Stimulated activated effector memory CD8-positive, alpha-beta T cell treated with anti-CD3 and anti-CD28 coated beads, Interleukin-12 subunit alpha, Interleukin-12 subunit beta, amount 100 ng/mL, for 72 hours (primary cell): ENCODE results near the gene TP53BP1.
"Not testable (repeated sequence)": the region's sequence is repeated elsewhere in the genome, so short reads cannot be mapped to it uniquely, and the experiment has no call there.

Experiments used
- ATAC-seq: fragments of 150-1000 bp; cut with Tn5 transposase; 2 replicates; pipeline ENCODE4 v1.10.0; 2021
- DNase-seq, 2 donors: peaks; one replicate each; pipeline ENCODE4 v3.0.0; 2021 to 2022; ENCODE audit warnings: low spot score in 2 of 2
- H3K27ac Mint-ChIP-seq: one replicate; pipeline ENCODE4 v1.8.0; 2022; ENCODE audit warnings: mild to moderate bottlenecking, mixed read lengths
- H3K36me3 Mint-ChIP-seq: one replicate; pipeline ENCODE4 v1.8.0; 2022; ENCODE audit warnings: mild to moderate bottlenecking, mixed read lengths
- H3K4me1 Mint-ChIP-seq: one replicate; pipeline ENCODE4 v1.8.0; 2022; ENCODE audit warnings: mixed read lengths
- H3K4me3 Mint-ChIP-seq: one replicate; pipeline ENCODE4 v1.8.0; 2022; ENCODE audit warnings: mild to moderate bottlenecking, mixed read lengths
- H3K9me3 Mint-ChIP-seq: one replicate; pipeline ENCODE4 v1.8.0; 2022; ENCODE audit warnings: mixed read lengths

The TP53BP1 gene

DNA sequence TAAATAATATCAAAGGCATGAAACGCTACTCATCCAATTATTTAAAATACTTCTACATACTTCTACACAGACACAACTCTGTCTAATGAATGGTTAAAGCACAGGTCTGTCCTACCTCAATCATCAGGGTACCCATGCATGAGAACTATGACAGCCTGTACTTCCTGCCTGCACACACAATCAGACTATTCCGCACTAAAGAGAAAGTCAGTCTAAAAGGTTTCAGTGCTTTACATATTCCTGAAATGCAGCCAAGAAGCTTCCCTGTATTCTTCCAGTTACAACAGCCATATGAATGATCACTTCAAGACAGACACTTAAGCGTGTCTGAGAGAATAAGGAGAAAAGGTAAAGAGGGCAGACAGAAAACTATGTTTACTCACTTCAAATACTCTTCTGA lies 63.3 kb downstream of the TP53BP1 start:
- Mint-ChIP-seq H3K4me3 (no peak overlapping the region), H3K9me3 (no peaks in the 10 kb centered on the region), H3K4me1 (no peaks in the 10 kb centered on the region), H3K36me3 (peaks cover 58% of the 10 kb centered on the region), H3K27ac (no peak overlapping the region)
- DNase-seq, result no peak
- no peak for ATAC-seq

DNA sequence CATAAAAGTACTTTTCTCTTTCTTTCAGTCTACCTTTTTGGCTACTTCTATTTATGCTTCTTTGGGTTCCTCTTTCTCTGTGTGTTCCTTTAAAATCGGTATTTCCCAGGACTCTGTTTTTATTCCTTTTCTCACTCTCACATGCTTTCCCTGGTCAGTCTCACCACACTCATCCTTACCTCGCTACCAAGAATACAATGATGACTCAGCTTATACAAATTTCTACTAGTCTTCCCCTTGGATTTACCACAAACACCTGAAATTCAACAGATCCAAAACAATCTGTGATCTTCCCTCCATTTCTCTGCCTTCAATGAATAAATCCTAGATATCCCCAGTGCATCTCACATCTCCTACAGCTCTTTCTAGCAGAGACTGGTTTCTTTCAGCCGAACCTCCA lies 69.2 kb downstream of the TP53BP1 start:
- H3K9me3 Mint-ChIP-seq, result no peaks in the 10 kb centered on the region
- H3K4me3 Mint-ChIP-seq, result no peak overlapping the region
- DNase-seq (no peak), ATAC-seq (no peak)
- H3K27ac Mint-ChIP-seq, result no peak overlapping the region
- peaks cover 78% of the 10 kb centered on the region for H3K36me3 Mint-ChIP-seq
- H3K4me1 Mint-ChIP-seq, result no peaks in the 10 kb centered on the region

GRCh38 chr15:43420876-43421275 lies 72.1 kb downstream of the TP53BP1 start:
- DNase-seq (no peak), ATAC-seq (no peak)
- no peaks in the 10 kb centered on the region for H3K4me1 Mint-ChIP-seq
- H3K4me3 Mint-ChIP-seq, result no peak overlapping the region
- H3K9me3 Mint-ChIP-seq, result no peaks in the 10 kb centered on the region
- peaks cover 75% of the 10 kb centered on the region for H3K36me3 Mint-ChIP-seq
- peak overlapping the region; percentile 57 for H3K27ac Mint-ChIP-seq

DNA sequence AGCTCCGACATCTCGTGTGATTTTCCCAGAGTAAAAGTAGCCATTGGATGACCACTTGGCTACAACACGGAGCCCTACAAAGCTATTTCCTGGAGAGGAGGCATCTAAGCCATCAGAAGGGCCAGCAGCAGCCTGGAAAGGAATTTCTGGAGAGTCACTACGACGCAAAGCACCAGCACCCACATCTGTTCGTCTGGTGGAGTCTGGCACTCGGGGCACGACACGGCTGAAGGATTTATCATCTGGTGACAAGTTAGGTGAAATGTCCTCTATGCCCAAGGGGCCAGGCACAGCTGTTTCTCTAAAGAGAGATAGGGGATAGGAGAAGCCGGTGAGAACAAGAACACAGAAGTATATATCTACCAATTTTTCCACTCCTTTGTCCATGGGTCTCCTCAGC lies 72.5 kb downstream of the TP53BP1 start:
- no peaks in the 10 kb centered on the region for H3K9me3 Mint-ChIP-seq
- H3K4me3 Mint-ChIP-seq, result no peak overlapping the region
- no peak for DNase-seq
- no peaks in the 10 kb centered on the region for H3K4me1 Mint-ChIP-seq
- H3K27ac Mint-ChIP-seq, result peak overlapping the region; percentile 57
- ATAC-seq, result no peak
- peaks cover 75% of the 10 kb centered on the region for H3K36me3 Mint-ChIP-seq

GRCh38 chr15:43414196-43414595 lies 78.8 kb downstream of the TP53BP1 start:
- Mint-ChIP-seq H3K36me3 (peaks cover 86% of the 10 kb centered on the region), H3K27ac (no peak overlapping the region), H3K4me3 (no peak overlapping the region), H3K4me1 (peaks cover 6% of the 10 kb centered on the region), H3K9me3 (no peaks in the 10 kb centered on the region)
- DNase-seq, result no peak
- ATAC-seq, result no peak

DNA sequence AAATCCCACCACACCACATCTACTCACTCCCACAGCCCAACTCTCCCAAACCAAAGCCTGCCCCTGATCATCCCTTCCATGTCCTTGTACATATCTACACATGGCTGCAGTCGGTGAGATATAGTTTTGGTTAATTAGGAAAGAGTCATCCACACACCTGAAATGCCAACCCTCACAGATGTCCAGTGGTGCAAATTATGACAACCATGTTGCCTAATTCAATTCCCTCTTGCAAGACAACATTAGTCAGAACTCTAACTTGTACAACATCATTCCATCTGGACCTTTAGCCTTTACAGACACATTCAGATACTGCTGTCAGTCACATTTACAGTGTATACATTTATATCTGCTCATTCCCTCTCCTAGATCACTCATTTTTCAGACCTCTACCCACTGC lies 80.9 kb downstream of the TP53BP1 start:
- no peak for ATAC-seq
- Mint-ChIP-seq H3K9me3 (no peaks in the 10 kb centered on the region), H3K36me3 (peaks cover 86% of the 10 kb centered on the region), H3K27ac (no peak overlapping the region), H3K4me3 (no peak overlapping the region), H3K4me1 (peaks cover 6% of the 10 kb centered on the region)
- no peak for DNase-seq

GRCh38 chr15:43410572-43411214 lies 82.3 kb downstream of the TP53BP1 start:
- H3K36me3 Mint-ChIP-seq, result peaks cover 96% of the 10 kb centered on the region

DNA sequence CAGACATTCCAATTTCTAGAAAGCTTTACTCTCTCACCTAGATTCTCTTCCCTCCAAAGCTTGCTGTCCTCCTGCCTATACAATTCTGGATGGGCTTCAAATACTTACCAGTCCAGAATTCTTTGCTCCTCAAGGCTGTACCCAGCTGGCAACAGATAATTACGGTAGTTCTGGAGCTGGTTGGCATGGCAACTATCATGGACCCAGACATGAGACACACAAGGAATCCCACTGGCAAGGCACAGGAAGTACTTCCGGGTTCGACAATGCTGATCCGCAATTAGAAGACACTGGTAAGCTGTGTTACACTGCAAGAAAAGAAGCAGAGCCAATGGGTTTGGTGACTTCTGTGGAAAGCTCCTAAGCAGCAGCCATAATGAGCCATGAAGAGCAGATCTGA lies 84.2 kb downstream of the TP53BP1 start:
- ATAC-seq (no peak), DNase-seq (no peak)
- Mint-ChIP-seq H3K4me1 (peaks cover 6% of the 10 kb centered on the region), H3K36me3 (peaks cover 96% of the 10 kb centered on the region), H3K9me3 (no peaks in the 10 kb centered on the region), H3K4me3 (no peak overlapping the region), H3K27ac (no peak overlapping the region)

More at GRCh38 chr15:43410572-43411214, 82.3 kb downstream of the TP53BP1 start:
- Mint-ChIP-seq H3K4me3 (no peak overlapping the region), H3K4me1 (peaks cover 6% of the 10 kb centered on the region), H3K27ac (peak overlapping the region; percentile 39), H3K9me3 (no peaks in the 10 kb centered on the region)
- ATAC-seq (no peak), DNase-seq (no peak)

- DNase-seq (no peak), ATAC-seq (no peak)
- H3K4me3 Mint-ChIP-seq, result no peak overlapping the region
- no peak overlapping the region for H3K27ac Mint-ChIP-seq
- H3K4me1 Mint-ChIP-seq, result peaks cover under 1% of the 10 kb centered on the region
- peaks cover 93% of the 10 kb centered on the region for H3K36me3 Mint-ChIP-seq
- no peaks in the 10 kb centered on the region for H3K9me3 Mint-ChIP-seq
Observed at GRCh38 chr15:43406808-43407207, 86.1 kb downstream of the TP53BP1 start.

DNA sequence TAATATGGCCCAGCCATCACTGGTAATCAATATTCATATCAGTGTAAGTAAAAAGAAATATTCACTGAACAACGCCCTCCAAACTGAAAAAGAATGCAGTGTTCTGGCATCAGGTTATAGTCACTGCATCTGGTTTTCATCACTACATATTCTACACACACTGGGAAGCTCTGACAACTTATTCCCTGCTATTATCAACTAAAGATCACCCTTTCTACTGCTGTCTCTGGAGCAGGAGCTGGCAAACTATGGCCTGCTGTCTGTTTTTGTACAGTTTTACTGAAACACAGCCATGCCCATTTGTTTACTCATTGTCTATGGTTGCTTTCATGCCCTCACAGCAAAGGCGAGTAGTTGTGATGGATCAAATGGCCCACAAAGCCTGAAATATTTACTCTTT lies 86.8 kb downstream of the TP53BP1 start:
- Mint-ChIP-seq H3K9me3 (no peaks in the 10 kb centered on the region), H3K36me3 (peaks cover 95% of the 10 kb centered on the region), H3K4me1 (no peaks in the 10 kb centered on the region), H3K4me3 (no peak overlapping the region), H3K27ac (no peak overlapping the region)
- ATAC-seq, result no peak
- no peak for DNase-seq

GRCh38 chr15:43404130-43404529 lies 88.8 kb downstream of the TP53BP1 start:
- ATAC-seq (no peak), DNase-seq (no peak)
- Mint-ChIP-seq H3K4me3 (no peak overlapping the region), H3K4me1 (no peaks in the 10 kb centered on the region), H3K36me3 (peaks cover 96% of the 10 kb centered on the region), H3K27ac (peak overlapping the region; percentile 35), H3K9me3 (no peaks in the 10 kb centered on the region)

DNA sequence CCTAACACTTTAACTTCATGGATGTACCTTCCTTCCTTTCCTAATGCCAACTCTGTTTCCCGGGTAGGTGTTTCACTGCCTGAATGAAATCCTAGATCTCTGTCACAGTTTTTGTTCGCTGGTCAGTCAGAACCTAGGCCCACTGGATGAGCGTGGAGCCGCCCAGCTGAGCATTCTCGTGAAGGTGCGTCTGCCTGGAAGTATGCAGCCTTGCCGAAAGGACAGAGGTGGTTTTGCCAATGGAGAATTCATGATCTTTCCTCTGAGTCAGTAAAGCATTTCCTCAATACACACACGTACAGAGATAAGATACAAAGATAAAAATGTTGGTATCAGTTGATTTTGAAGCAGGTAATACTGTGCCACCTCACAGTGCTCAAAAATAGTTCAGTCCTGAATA lies 89.3 kb downstream of the TP53BP1 start:
- Mint-ChIP-seq H3K9me3 (no peaks in the 10 kb centered on the region), H3K4me1 (no peaks in the 10 kb centered on the region), H3K27ac (peak overlapping the region; percentile 35), H3K36me3 (peaks cover 96% of the 10 kb centered on the region), H3K4me3 (no peak overlapping the region)
- ATAC-seq, result no peak
- no peak for DNase-seq

- no peak for DNase-seq
- Mint-ChIP-seq H3K27ac (peak overlapping the region; percentile 12), H3K4me1 (no peaks in the 10 kb centered on the region), H3K36me3 (peaks cover 96% of the 10 kb centered on the region), H3K9me3 (no peaks in the 10 kb centered on the region), H3K4me3 (no peak overlapping the region)
- no peak for ATAC-seq
Observed at GRCh38 chr15:43402255-43402654, 90.7 kb downstream of the TP53BP1 start.

- not testable (repeated sequence) for H3K4me1 Mint-ChIP-seq, H3K27ac Mint-ChIP-seq, H3K9me3 Mint-ChIP-seq, ATAC-seq, DNase-seq, H3K4me3 Mint-ChIP-seq
- H3K36me3 Mint-ChIP-seq, result peaks cover 90% of the 10 kb centered on the region
Observed at GRCh38 chr15:43393592-43393991, 99.4 kb downstream of the TP53BP1 start.

DNA sequence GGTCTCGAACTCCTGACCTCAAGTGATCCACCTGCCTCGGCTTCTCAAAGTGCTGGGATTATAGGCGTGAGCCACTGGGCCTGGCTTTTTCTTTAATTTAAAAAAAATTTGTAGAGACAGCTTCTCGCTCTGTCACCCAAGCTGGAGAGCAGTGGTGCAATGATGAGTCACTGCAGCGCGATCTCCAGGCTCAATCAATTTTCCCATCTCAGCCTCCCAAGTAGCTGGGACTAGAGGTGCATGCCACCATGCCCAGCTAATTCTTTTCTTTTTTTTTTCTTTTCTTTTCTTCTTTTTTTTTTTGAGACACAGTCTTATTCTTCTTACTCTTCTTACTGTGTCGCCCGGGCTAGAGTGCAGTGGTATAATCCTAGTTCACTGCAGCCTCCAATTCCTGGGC lies 102.2 kb downstream of the TP53BP1 start:
- Mint-ChIP-seq H3K36me3 (peaks cover 90% of the 10 kb centered on the region), H3K4me1 (no peaks in the 10 kb centered on the region), H3K9me3 (no peaks in the 10 kb centered on the region), H3K4me3 (no peak overlapping the region), H3K27ac (peak overlapping the region; percentile 4)
- DNase-seq (no peak), ATAC-seq (no peak)

DNA sequence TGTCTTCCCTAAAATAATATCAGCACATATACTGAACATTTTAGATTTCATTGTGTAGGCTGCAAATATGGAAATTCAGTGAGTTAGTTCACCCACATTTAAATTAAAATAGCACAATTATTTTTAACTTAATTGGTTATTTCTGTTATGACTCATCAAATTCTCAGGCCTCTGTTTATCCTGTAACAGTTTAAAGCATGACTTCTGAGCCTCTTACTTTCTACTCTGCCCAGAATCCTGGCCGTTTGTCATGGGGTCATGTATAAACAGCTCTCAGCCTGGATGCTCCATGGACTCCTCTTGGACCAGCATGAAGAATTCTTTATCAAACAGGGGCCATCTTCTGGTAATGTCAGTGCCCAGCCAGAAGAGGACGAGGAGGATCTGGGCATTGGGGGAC lies 109.9 kb downstream of the TP53BP1 start:
- H3K4me1 Mint-ChIP-seq, result no peaks in the 10 kb centered on the region
- peaks cover 100% of the 10 kb centered on the region for H3K36me3 Mint-ChIP-seq
- no peak overlapping the region for H3K4me3 Mint-ChIP-seq
- H3K9me3 Mint-ChIP-seq, result no peaks in the 10 kb centered on the region
- DNase-seq, result no peak
- ATAC-seq, result no peak
- no peak overlapping the region for H3K27ac Mint-ChIP-seq

GRCh38 chr15:43382310-43382709 lies 110.6 kb downstream of the TP53BP1 start:
- Mint-ChIP-seq H3K4me1 (peaks cover 7% of the 10 kb centered on the region), H3K4me3 (no peak overlapping the region), H3K27ac (no peak overlapping the region), H3K36me3 (peaks cover 100% of the 10 kb centered on the region), H3K9me3 (no peaks in the 10 kb centered on the region)
- ATAC-seq (no peak), DNase-seq (no peak)
